HG03039 (cell line): ENCODE results near the gene FFAR3.
"Not testable (repeated sequence)": the region's sequence is repeated elsewhere in the genome, so short reads cannot be mapped to it uniquely, and the experiment has no call there.

Experiments
- ATAC-seq: cut with Tn5 transposase; IDR thresholded peaks from one replicate; pipeline ENCODE4 v1.9.1; 2021; ENCODE audit warnings: mild to moderate bottlenecking, moderate library complexity; ENCODE audit not compliant: unreplicated experiment

The FFAR3 gene

DNA sequence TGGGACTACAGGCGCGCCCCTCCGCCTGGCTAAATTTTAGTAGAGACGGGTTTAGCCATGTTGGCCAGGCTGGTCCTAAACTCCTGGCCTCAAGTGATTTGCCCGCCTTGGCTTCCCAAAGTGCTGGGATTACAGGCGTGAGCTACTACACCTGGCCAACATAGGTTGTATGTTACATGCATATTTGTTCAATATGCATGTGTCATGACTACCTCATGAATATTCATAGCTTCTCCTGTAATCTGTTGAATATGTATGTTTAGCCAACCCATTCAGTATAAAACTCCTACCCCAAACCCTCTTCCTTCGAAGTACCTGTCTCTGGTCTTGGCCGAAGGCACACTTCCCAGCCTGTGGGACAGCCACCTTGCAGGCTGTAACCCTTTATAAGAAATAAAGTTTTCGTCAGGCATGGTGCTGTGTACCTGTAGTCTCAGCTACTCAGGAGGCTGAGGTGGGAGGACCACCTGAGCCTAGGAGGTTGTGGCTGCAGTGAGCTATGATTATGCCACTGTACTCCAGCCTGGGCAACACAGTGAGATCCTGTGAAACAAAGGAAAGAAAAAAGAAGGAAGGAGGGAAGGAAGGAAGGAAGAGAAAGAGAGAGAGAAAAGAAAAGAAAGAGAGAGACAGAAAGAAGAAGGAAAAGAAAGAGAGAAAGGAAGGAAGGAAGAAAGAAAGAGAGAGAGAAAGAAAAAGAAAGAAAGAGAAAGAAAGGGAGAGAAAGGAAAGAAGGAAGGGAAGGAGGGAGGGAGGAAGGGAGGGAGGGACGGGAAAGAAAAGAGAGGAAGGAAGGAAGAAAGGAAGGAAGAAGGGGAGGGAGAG is 41.9 kb downstream of the FFAR3 start:
- no peak for ATAC-seq

DNA sequence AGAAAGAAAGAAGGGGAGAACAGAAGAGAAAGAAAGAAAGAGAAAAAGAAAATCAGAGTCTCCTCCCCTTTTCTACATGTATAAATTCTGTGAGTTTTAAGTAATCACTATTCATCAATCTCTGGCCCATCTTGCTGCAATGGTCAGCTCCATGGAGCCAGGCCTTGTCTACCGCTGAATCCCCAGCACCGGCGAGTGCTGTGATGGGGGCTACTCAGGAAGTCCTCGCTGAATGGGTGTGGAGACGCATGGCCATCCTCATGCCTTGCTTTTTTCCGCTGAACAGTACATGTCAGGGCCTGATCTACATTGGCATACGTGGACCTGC is 42.5 kb downstream of the FFAR3 start:
- ATAC-seq = no peak

DNA sequence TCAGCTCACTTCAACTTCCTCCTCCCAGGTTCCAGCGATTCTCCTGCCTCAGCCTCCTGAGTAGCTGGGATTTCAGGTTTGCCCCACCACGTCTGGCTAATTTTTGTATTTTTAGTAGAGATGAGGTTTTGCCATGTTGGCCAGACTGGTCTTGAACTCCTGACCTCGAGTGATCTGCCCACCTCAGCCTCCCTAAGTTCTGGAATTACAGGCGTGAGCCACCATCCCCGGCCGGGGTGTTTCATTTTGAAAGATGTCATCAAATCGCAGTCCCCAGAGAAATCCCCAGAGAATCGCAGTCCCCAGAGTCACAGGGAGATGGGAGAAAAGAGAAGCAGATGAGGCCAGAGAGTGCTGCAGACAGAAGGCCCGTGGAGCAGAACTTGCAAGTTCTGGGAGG is 43.2 kb downstream of the FFAR3 start:
- ATAC-seq = not testable (repeated sequence)

DNA sequence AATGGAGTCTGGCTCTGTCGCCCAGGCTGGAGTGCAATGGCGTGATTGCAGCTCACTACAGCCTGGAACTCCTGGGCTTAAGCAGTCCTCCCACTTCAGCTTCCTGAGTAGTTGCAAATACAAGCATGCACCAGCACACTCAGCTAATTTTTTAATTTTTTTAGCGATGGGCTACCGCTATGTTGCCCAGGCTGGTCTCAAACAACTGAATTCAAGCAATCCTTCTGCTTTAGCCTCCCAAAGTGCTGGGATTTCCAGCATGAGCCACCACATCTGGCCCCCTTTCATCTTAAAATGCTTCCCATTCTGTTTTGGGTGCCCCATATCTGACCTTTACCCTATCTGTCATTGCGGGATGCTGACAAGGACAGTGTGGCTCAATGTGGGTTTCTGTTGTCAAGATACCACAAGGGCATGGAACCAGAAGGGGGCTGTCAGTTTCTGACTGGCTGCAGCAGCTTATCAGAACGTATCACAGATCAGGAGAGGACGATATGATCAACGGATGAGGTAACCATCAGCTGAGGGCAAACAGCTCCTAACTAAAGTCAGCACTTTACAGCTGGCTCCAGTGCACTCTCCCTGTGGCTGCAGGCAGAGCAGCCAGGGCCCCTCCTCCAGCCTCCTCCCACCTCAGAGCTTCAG is 45.0 kb downstream of the FFAR3 start:
- ATAC-seq = no peak

DNA sequence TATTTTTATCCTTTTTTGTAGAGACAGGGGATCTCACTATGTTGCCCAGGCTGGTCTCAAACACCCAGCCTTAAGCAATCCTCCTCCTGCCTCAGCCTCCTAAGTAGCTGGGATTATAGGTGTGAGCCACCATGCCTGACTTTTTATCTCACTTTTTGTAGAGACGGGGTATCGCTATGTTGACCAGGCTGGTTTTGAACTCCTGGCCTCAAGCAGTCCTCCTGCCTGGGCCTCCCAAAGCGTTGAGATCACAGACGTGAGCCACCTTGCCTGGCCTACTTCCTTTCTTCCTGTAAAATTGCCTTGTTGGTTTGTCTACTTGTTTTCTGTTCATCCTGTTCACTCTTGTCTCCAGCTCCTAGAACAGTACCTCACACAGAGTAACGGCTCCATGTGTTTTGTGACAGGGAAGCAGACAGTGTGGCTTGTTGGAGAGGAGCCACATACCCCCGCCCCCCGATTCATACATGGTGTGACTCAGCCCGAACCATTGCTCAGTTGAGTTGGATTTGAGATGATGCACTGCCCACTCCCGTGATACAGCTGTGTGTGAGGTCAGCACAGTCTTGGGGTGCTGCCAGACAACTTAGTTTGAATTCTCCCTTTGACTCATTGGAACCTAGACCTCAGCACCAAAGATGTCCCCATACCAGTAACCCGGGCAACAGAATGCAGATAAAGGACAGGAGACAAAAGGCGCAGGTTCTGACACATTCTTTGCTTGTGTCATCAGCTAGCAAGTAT is 46.8 kb downstream of the FFAR3 start:
- peak; percentile 69 for ATAC-seq

DNA sequence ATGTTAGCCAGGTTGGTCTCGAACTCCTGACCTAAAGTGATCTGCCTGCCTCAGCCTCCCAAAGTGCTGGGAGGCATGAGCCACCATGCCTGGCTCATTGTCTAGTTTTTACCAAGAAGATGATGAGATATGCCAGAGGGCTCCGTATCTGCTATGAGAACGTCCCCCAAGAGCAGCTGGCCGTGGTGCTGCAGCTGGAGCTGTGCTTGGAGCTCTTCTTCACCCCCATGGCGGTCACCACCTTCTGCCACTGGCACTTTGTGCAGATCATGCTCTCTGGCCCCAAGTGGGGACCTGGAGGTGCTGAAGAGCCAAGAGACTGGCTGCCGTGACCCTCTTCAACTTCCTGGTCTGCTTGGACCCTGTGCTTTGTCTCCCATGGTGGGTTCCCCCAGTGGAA is 49.4 kb downstream of the FFAR3 start:
- no peak for ATAC-seq

DNA sequence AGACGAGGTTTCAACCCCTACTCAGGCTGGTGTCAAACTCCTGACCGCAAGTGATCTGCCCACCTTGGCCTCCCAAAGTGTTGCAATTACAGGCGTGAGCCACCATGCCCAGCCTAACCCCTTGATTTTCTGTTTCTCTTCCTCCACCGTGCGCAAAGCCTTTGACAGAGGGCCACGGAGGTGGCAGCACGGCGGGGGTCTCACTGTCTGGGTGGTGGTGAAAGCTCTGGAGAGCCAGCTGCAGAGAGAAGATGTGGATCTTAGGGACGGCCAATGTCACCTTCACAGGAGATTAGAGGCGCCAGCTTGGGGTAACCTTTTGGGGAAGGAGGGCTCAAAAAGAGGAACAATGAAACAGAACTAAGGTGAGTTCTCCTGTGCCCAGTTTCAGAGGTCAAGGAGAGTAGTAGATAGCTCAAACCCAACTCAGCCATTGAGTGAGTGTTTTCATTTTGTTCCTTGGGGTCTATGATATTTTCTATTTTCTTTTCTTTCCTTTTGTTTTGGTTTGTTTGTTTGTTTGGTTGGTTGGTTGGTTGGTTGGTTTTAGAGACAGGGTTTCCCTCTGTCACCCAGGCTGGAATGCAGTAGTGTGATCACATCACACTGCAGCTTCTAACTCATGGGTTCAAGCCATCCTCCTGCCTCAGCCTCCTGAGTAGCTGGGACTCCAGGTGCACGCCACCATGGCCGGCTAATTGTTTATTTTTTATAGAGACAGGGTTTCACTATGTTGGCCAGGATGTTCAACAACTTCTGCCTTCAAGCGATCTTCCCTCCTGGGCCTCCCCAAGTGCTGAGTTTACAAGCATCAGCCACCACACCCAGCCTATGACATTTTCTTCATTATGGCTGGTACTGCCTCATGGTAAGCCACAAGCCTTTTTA is 50.3 kb downstream of the FFAR3 start:
- ATAC-seq = no peak

DNA sequence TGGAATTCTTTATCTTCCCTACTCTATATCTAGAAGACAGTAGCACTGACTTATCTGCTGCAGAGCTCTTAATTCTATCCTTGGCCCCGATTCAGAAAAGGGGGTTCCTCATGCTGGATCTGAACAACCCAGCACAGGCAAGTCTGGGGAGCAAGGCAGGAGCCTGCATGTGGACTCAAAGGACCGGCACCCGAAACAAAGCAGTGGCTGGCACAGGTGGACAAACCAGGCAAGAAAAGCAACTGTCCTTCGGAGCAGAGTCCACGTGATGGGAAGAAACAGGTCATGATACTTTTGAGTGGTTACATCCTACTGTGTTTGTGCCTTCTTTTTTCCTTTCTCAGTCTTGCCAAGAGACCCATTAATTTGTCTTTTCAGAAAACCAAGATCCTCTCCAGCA is 50.9 kb downstream of the FFAR3 start:
- ATAC-seq = no peak
